Measurements from ENCODE around the gene CD36.

CD36 gene

DNA sequence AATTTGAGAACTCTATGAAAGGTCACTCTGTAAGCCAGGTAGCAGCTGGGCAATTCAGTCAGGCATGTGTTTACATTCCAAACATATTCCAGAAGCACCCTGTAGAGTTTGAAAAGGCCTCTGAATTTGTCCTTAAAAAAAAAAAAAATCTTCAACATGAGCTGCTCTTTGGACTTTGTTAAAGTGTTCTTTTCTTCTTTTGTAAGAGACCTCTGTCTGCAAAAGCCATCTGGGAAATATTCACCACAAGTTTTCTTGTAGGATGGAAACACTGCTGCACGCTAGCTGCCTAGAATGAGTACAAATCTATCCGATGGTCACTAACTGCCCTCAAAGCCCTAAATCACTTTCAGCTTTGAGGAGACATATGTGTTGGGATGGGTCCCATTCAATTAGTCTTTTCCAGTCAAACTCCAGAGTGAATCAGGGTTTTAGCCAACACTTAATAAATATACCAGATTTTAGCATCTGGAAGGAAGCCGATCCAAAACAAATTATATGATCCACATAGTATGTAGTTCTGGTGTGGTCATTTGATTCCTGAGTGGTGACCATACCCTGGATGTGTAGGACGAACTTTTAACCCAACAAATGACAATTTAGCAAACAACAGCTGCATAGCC is 85.9 kb downstream of the CD36 start:
- H3K9me3 ChIP-seq (ENCODE audit: control extremely low read depth in 1 of 5, control insufficient read depth in 4 of 5, insufficient read depth in 2 of 5, low read depth in 1 of 5, low read length in 4 of 5): no peaks in the 10 kb centered on the region
- H3K27ac ChIP-seq (ENCODE audit: insufficient read depth in 1 of 2, low read depth in 1 of 2, low read length in 2 of 2, poor library complexity in 1 of 2, severe bottlenecking in 2 of 2): no peak overlapping the region
- H3K36me3 ChIP-seq (ENCODE audit: control insufficient read depth in 4 of 4, insufficient read depth in 4 of 4, low read length in 3 of 4): no peaks in the 10 kb centered on the region
- no peaks in the 10 kb centered on the region for H3K27me3 ChIP-seq (replicated peaks in 2 of 5; ENCODE audit: control insufficient read depth in 4 of 5, insufficient read depth in 5 of 5, low read length in 4 of 5)
- no peaks in the 10 kb centered on the region for H3K4me1 ChIP-seq (ENCODE audit: control extremely low read depth in 1 of 4, control insufficient read depth in 4 of 4, insufficient read depth in 4 of 4, low read length in 3 of 4)
- no peak overlapping the region for H3K4me3 ChIP-seq (ENCODE audit: control insufficient read depth in 1 of 7, extremely low read depth in 1 of 7, insufficient read depth in 4 of 7, low read depth in 2 of 7, low read length in 6 of 7)
- 100% methylated on average over 2 of the region's 4 CpGs for WGBS (ENCODE audit: insufficient coverage)
- POLR2A ChIA-PET: no interaction called here
- no peak for DNase-seq
- CTCF ChIA-PET: interaction anchor here (1.1 kb wide), 2 partner anchors 9 to 746 kb away, joined by 3 to 4 read pairs; no protein-coding TSS in a partner anchor

DNA sequence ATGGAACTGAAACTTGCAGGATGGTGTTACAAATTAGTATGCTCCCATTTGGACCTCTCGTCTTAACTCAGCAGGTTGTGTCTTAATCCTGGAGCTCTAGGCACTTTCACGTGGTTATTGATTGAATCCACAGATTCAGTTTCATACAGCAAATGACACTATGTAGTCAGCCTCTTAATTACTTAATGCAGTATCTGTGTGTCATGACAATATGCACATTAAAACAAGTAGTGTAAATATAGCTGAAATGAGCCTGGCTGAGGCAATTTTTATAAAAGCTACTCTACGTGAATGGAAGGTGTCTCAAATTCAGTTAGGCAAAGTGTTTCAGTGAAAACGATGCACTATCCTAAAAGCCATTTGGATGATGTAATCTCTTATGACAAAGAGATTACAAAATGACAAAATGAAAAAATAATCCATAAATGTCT is 86.8 kb downstream of the CD36 start:
- H3K4me3 ChIP-seq (ENCODE audit: control insufficient read depth in 1 of 7, extremely low read depth in 1 of 7, insufficient read depth in 4 of 7, low read depth in 2 of 7, low read length in 6 of 7): no peak overlapping the region
- H3K4me1 ChIP-seq (ENCODE audit: control extremely low read depth in 1 of 4, control insufficient read depth in 4 of 4, insufficient read depth in 4 of 4, low read length in 3 of 4): no peaks in the 10 kb centered on the region
- no peaks in the 10 kb centered on the region for H3K27me3 ChIP-seq (replicated peaks in 2 of 5; ENCODE audit: control insufficient read depth in 4 of 5, insufficient read depth in 5 of 5, low read length in 4 of 5)
- DNase-seq: no peak
- H3K27ac ChIP-seq (ENCODE audit: insufficient read depth in 1 of 2, low read depth in 1 of 2, low read length in 2 of 2, poor library complexity in 1 of 2, severe bottlenecking in 2 of 2): no peak overlapping the region
- no peaks in the 10 kb centered on the region for H3K36me3 ChIP-seq (ENCODE audit: control insufficient read depth in 4 of 4, insufficient read depth in 4 of 4, low read length in 3 of 4)
- WGBS (ENCODE audit: insufficient coverage): 100% methylated on average over 2 of the region's 4 CpGs
- H3K9me3 ChIP-seq (ENCODE audit: control extremely low read depth in 1 of 5, control insufficient read depth in 4 of 5, insufficient read depth in 2 of 5, low read depth in 1 of 5, low read length in 4 of 5): no peaks in the 10 kb centered on the region
- CTCF ChIA-PET: interaction anchor here (1.1 kb wide), 1 partner anchor 745 kb away, joined by 3 read pairs; no protein-coding TSS in a partner anchor
- POLR2A ChIA-PET: no interaction called here
